GM18511 (cell line): Measurements from ENCODE around the gene TRIM72.
"Not testable (repeated sequence)": the region's sequence is repeated elsewhere in the genome, so short reads cannot be mapped to it uniquely, and the experiment has no call there.

Experiments used
- ATAC-seq: cut with Tn5 transposase; IDR thresholded peaks from one replicate; pipeline ENCODE4 v1.9.1; 2021; ENCODE audit warnings: mild to moderate bottlenecking, moderate library complexity; ENCODE audit not compliant: unreplicated experiment

Gene TRIM72

DNA sequence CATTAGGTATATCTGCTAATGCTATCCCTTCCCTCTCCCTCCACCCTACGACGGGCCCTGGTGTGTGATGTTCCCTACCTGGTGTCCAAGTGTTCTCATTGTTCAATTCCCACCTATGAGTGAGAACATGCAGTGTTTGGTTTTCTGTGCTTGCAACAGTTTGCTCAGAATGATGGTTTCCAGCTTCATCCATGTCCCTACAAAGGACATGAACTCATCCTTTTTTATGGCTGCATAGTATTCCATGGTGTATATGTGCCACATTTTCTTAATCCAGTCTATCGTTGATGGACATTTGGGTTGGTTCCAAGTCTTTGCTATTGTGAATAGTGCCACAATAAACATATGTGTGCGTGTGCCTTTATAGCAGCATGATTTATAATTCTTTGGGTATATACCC is 64.9 kb downstream of the TRIM72 start:
- ATAC-seq: not testable (repeated sequence)
